NCI-H748 (cell line): ENCODE data around the gene ENTR1.

Source experiments
- DNase-seq: peaks from one replicate; lab custom pipeline; 2025; ENCODE audit not compliant: unreplicated experiment; lab: John Stamatoyannopoulos, UW

Gene ENTR1

DNA sequence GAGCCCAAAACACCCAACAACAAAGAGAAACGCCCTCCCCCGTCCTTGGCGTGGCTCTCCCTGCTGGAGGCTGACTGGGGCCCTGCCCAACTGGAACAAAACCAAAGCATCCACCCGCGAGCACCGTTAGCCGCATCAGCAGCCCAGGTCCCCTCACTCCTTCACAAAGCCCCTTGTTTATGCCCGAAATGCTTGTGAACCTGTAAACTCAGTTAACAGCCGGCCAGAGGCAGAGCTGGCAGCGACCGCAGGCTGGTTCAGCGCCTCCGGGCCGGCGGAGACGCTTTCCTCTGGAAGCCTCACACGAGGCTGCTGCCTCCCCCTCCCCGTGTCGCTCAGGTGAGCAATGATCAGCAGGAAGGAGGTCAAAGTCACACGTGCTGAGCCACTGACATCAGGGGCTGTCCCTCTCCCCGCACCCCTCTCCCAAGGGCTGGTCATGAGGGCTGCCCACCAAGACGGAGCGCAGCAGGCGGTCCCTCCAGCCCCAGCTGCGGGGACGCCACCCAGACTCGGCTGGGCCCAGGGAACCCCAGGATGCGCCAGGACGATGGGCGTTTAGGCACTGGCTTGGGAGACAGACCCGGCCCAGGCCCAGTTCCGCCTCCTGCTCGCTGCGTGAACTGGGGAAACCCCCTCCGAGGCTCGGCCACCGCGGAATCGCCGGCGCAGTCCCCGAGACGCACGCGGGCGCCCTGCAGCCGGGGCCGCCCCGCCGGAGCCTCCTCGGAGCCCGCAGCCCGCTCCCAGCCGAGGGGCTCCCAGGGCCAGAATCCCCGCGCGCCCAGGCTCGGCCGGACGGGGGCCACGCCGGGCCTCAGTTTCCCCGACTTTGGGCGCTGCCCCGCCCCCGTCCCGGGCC lies 11.0 kb downstream of the ENTR1 start:
- DNase-seq = peak; percentile 31

DNA sequence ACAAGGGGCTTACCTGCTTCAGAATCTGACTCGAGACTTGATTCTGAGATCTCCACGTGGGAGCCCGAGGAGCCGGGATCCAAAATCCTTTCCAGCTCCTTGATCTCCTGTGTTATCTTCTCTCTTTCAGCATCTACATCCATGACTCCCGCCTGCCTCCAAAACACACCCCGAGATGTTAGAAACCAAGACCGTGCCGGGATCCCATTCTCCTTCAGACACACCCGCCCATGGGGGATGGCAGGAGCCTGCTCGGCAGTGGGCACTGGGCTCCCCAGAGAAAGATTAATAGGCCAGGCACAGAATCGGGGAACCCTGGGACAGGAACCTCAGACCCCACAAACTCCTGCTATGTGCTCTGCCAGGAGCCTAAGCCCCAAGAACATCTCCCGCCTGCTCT lies 12.1 kb downstream of the ENTR1 start:
- no peak for DNase-seq

DNA sequence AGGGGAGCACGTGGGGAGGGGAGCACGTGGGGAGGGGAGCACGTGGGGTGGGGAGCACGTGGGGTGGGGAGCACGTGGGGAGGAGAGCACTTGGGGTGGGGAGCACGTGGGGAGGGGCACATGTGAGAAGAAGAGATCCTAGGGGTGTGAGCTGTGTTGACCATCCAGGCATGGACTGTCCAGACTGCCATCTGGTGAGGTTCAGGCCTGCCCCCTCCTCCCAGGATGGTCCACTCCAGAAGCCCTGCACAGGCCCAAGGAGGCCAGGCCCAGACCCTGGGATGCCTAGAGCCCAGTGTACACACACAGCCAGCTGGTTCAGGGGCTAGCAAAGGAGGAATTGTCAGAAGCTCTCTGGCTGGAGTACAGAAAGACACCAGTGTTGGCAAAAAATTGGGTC lies 12.8 kb downstream of the ENTR1 start:
- no peak for DNase-seq

DNA sequence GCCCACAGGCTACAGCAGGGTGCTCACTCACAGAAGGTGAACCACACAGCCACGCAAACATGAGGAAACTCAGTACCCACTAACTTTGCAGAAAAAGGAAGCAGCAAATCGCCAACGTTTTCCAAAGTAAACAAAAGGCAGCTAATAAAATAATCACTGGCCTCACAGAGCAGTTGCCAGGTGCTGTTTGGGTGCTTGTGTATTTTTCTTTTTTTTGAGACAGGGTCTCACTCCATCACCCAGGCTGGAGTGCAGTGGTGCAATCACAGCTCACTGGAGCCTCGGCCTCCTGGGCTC lies 14.2 kb downstream of the ENTR1 start:
- no peak for DNase-seq

DNA sequence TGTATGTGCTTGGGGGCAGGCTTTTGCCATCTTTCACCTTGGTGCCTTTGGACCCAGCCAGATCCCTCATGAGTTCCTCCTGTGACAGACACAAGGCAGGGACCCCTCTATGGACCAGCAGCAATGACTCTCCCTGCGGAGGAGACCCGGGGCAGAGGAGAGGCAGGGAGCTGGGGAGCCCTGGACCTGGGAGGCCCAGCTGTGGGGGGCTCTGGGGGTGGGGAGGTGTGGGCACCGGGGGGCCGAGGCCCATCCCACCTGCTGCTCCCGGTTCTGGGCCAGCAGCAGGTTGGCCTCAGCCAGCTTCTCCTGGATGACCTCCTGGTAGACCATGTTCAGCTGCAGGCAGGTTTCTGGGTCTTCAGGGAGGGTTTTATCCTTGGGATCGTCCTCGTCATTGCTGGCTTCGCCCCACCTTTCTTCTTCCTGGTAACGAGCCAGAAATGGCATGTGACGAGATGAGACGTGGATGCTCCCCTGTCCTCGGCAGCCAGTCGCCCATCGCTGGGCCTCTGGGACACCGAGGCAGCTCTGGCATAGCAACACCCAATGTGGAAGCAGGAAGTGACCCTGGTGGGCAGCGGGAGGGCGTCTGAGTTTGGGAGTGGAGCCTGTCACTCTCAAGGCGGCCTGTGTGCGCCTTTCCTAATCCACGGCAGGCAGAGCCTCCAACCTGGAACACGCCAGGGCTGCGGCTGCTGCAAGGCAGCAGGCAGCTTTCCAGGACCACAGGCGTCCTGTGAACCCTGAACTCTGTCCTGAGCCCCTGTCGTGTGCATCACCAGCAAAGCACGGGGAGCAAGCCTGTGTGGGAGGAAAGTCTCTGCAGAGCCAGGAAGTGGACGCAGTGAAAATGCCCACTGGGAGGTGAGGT lies 14.8 kb downstream of the ENTR1 start:
- no peak for DNase-seq

DNA sequence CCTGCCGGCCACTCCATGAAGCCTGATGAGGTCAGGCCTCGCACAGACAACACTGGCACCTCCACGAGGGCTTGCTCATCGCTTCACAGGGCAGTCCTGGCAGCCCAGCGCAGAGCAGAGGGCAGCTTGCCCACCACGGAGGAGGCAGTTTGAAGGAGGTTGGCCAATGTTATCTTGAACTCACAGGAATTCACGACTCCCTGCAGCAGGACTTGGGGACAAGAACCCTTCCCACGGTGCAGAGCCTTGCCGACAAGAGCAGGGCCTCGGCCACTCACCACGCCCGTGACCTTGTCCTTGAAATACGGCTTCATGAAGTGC lies 15.4 kb downstream of the ENTR1 start:
- no peak for DNase-seq

DNA sequence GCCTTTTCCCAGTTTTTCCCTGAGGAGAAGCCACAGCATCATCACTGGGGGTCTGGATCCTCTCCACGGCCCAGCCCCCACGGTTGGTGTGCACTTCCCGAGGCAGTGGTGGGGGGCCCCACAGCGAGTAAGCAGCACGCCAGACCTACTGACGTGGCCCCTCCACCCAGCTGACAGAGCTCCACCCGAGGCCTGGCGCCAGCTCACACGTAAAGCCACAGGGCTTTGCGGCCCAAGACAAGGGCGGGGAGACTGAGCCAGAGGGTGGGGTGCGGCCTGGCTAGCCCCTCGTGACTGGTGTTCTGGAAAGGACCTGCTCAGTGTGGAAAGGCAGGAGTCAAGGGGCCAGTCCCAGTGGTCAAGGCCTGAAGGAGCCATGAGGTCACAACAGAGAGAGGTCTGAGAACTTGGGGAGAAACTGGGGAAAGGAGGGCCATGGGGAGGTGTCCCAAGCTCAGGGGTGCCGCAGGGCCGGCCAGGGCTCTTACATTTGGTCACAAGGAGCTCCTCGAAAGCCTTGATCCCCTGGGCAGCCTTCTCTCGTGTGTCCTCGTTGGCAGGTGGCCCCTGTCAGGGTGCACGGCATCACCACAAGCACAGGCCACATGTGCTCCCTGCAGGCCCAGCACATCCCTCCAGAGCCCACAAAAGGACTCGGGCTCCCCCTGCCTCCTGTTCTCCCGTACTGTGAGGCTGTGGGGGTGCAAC lies 15.9 kb downstream of the ENTR1 start:
- DNase-seq = no peak

DNA sequence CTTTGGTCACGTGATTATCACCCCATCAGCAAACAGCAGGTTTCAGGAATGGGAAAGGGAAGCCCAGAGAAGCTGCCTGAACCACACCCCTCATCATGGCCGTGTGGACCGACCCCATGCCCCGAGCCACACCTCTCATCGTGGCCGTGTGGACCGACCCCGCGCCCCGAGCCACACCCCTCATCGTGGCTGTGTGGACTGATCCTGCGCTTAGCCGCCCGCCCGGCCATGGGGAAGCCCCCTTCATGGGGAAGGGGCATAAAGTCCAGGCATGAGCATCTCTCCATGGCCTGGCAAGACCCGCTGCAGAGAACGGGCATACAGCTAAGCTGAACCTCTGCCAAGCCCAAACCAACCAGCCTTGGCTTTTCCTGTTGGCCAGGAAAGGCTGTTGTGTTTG lies 16.9 kb downstream of the ENTR1 start:
- no peak for DNase-seq

DNA sequence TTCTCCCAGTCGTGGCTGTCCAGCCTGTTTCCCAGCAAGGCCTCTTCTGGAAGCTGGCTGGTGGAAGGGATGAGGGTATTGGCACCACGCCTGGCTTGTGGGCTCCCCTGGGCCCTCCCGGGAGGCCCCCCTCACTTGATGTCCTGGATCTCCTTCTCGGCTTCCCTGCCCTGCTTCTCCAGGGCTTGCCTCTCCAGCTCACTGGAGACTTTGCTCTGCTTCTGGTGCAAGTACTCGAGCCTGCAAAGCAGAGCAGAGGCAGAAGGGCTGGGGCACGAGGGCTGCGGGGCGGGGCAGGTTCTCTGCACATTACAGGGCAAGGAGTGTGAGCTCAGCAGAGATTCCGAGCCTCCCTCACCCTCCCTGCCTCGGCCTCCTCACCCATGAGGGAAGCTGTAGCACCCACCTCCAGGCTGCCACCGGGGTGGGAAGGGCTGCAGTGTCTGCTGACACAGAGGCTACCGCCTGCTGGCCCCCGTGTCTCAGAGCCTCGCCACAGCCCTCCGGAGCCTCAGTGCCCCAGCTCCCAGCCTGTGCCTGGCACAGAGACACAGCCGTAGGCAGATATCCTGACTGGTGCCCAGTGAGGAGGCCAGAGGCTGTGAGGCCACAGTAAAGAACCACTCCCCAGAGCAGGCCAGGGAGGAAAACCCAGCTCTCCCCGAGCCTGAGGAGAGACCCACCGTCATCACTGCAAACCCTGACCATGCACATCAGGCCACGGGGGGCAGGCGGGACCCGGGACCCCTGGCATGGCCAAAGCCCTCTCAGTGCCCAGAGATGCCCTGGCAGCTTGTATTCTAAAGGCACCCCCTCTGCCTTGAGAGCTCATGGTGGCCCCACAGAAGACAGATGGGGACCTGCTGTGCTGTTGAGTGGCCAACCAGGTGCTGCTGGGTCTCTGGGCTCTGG lies 17.6 kb downstream of the ENTR1 start:
- no peak for DNase-seq

DNA sequence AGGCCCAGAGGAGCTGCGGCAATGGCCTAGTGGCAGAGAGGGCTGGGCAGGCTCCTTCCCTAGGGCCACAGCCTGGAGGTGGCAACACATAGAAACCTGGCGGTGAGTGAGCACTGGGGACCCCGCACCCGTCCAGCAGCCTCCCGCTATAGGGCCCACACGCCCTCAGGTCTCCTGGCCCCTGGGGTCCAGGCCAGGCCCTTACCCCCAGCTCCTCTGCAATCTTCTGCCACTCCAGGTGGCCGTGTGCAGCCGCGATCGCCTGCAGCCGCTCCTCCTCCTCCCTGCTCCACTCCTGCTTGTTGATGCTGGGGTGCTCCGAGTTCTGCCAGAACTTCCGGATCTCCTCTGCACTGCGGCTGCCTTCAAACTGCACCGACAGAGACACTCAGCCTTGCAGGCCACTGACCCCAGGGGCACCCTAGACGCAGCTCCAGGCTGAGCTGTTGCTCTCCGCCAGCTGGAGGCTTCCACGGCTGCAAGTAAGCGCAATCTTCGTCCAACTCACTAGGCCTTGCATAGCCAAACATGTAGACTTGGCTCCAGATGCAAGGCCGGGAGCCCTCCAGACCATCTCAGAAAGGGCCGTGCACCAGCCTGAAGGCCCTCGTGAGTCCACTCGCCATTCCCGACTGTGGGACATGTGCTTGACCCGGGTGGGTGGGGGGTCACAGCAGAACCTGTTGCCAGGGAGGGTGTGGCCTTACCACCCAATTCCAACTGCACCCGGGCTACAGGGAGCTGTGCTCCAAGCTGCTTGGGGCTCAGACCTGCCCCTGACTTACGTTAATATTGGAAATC lies 18.5 kb downstream of the ENTR1 start:
- no peak for DNase-seq

DNA sequence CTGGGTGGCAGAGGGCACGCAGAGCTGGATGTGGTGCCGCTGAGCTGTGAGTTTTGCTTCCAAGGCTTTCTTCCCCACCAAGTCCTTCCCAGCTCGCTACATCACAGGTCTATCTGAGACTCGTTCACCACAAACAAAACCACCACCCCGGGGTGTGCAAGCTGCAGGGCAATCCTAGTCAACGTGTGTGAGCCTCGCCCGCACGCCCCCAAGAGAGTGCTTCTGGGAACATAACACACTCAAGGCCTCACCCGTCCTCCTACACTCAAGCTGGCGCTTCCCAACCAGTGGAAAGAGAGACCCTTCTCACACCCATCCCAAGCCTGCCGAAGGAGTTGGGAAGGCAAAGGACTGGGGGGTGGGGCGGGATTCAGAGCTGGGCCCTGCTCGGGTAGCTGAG lies 21.0 kb downstream of the ENTR1 start:
- no peak for DNase-seq

DNA sequence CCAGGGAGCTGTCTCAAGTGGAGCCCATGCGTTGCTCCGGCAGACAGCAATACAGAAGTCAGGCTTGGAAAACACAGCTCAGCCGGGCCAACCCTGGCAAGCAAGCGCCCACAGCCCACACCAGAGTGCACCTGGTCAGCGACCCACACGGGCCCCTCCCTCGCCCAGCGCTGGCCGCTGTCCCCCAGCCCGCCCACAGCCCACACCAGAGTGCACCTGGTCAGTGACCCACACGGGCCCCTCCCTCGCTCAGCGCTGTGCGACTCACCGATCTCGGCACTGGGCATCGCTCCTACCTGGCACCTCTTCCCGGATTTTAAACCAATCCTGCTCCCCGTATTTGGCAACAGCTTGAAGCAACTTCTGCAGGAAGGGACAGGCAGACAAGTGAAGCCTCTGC lies 23.2 kb downstream of the ENTR1 start:
- no peak for DNase-seq

DNA sequence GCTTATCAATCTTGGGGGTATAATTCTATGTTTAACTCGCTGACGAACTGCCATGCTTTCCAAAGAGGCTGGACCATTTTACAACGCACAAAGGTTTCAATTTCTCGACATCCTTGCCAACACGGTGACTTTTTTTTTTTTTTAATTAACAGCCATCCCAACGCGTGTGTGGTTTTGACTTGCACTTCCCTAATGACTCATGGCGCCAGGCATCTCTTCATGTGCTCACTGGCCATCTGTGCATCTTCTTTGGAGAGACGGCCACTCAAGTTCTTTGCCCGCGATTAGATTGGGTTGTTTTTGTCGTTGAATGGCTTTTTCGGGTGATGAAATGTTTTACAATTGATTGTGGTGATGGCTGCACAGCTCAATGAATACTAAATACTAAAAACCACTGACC lies 24.4 kb downstream of the ENTR1 start:
- no peak for DNase-seq

DNA sequence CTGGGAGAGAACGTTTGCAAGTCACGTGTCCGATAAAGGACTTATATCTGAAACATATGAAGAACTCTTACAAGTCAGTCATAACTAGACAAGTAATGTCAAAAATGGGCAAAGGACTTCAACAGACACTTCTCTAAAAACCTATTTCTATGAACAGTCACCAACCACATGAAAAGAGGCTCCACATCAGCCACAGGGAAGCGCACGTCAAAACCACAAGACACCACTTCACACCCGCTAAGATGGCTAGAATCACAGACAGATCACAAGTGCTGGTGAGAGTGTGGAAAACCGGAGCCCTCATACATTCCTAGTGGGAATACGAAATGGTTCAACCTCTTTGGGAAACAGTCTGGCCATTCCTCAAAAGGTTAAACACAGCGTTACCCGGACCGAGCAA lies 25.4 kb downstream of the ENTR1 start:
- DNase-seq = no peak

DNA sequence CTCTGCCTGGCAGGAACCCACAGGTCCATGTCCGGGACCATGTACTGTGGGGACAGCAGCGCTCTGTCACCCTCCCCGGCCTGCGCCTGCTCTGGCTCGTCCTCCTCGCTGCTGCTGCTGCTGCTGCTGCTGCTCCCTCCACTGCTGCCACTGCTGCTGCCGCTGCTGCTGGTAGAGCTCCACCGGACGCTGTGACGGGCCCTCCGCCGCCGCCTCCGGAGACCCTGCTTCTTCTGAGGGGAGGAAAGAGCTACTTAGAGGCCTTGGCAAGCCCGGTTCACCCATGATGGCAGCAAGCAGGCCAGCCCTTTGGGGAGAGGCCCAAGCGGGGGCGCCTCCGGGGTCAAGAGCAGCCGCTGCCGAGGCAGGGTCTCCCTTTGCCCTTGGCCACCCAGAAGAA lies 27.0 kb downstream of the ENTR1 start:
- DNase-seq = no peak

DNA sequence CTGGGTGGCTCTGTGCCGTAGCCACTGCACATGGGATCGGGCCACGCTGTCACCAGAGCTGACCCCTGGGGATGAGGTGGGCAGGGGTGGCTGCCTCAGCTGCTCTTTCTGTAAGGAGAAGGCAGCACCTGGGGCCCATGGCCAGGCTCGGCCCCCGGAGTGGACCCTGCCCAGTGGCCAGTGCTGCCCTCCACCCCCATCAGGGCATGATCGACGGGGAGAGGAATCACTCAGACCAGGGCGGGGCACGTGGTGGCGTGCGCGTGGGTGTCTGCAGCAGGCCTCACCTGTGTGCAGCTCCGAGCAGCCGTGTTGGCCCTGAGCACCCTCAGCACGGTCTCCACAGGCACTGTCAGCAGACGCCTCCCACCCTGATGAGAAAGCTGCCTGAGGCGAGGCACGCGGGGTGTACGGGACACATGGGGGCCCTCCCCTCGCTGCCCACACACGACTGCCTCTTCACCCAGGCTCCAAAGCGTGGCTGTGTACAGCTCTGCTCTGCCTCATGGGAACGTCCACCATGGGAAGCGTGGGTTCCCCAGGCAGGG lies 28.4 kb downstream of the ENTR1 start:
- no peak for DNase-seq

DNA sequence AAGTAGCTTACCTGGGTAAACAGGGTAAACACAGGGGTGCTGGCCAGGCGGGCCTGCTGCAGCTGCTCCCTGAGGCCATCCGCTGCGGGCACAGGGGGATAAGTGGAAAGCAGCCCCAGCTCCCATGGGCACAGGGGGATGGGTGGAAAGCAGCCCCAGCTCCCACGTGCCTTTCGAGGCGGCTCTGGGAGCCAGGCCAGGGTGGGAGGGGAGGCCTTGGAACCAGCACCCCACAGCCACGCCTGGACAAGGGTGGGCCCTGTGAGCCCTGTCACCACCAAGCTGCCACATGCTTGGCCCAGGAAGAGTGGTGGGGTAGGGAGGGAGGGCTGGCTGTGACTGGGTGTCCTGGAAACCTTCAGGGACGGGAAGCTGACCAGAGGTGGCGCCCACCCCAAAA lies 29.1 kb downstream of the ENTR1 start:
- DNase-seq = no peak

DNA sequence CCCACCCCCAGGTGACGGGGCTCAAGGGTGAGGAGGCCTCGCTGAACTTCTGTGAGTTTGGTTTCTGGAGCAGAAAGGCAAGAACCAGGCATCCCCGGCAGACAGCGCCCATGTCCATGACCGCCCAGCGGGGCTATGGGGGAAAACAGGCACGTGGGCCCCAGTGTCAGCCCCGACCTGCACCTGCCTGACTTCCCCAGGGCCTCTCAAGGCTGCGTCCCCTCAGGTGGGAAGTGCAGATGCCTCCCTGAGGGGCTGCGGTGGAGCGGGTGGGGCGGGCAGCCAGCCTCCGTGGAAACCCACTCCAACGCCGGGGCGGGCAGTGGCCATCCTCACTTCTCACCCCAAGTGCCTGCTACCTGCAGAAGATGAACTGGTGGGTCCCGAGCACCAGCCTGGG lies 30.0 kb downstream of the ENTR1 start:
- DNase-seq = no peak

DNA sequence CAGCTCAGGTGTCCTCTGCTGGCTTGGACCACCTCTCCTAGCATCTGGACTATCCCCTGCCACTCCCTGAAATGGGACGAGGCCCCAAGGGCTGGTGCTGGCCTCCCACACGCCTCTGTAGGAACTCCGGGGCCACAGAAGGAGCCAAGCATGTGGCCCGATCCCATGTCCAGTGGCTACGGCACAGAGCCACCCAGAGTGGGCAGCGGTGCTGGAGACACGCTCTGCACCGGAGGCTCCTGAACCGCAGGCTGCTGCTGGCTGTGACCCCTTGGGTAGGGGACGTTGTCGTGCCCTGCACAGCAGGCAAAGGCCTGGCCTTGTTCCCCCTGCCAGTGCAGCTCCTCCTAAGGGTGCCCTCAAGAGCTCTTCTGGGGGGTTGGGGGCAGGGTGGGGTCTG lies 30.5 kb downstream of the ENTR1 start:
- no peak for DNase-seq

DNA sequence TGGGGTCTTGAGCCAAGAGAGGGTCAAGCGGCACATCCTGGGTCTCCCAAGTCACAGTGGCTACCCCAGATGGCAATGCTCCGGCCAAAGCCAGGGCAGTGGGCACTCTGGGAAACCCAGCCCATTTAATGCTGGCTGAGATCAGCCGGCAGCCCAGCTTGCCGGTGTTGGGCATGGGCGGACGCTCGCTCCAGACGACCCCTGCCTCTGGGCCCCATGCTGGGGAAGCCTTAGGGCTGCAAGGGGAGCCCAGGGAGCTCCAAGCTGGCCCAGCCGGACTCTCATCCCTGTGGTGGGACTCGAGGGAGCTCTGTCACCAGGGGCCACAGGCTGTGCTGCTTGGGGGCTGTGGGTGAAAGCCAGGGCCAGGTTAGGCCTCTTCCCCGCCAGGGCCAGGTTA lies 31.0 kb downstream of the ENTR1 start:
- DNase-seq = no peak
